ENCODE results near the gene TTC13.

Gene TTC13

GRCh38 chr1:230948903-230949302, 29.8 kb downstream of the TTC13 start:
- no peak for DNase-seq

GRCh38 chr1:230948301-230948700, 30.4 kb downstream of the TTC13 start:
- no peak for DNase-seq

- DNase-seq, result no peak
These were observed 35.5 kb downstream of the TTC13 start for GRCh38 chr1:230943048-230943593.

- DNase-seq, result peak; percentile 42
These were observed 37.8 kb downstream of the TTC13 start for GRCh38 chr1:230940848-230941247.

- DNase-seq, result peak; percentile 60
These were observed 38.7 kb downstream of the TTC13 start for GRCh38 chr1:230939806-230940489.

DNA sequence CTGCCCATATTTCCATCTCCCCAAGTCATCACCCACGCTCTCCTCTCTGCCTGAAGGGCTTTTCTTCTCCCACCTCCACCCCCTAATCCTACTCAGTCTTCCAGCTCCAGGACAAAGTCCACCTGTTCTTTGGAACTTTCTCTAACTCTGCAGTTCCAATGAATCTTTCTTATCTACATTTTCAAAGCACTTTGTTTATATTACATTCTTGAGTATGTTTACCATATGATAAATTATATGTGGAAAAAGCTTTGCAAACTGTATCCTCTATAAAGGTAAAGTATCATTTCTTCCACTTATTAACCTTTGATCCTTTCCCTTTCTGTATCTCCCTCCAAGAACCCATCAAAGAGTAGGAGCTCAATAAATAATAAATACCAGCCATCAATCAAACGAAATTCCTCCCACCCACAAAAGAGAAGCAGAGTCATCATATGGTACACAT, 39.7 kb downstream of the TTC13 start:
- no peak for DNase-seq

DNA sequence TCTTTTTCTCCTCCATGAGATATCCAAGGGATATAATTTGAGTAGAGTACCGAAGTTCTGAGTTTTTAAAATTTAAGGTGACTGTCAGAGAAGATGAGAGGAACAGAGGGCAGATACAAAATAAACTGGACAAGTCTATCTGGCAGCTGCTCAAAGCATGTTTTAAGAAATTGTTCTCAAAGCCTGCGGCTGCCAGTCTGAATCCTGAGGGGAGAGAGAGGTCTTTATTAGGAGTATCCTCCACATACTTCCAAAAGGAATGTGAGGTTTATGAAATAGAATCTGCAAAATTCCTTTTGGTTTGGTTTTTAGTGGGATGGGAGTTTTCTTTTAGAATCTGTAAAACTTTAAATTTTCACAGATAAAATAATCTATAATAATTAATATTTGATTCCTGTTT, 41.3 kb downstream of the TTC13 start:
- DNase-seq, result peak; percentile 74

- DNase-seq, result no peak
These were observed 42.2 kb downstream of the TTC13 start for GRCh38 chr1:230936475-230936874.

DNA sequence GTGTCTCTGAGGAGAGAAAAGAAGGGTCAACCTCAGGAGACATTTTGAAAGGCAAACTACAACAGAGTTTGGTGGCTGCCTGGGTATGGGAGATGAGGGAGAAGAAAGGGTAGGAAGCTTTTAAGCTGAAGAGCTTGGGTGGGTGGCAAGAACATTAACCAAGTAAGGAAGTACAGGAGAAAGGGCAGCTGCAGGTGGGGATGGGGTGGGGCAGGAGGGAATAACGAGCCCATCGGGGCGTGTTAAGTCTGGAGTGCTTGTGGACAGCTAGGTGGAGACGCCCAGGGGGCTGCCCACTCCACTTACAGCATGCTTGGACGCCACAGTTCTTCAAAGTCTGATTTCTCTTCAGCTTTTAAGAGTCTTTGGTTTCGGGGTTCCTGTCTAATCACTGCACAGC, 42.8 kb downstream of the TTC13 start:
- no peak for DNase-seq

- DNase-seq, result no peak
These were observed 47.7 kb downstream of the TTC13 start for GRCh38 chr1:230930986-230931385.

GRCh38 chr1:230926182-230926581, 52.5 kb downstream of the TTC13 start:
- DNase-seq, result no peak

DNA sequence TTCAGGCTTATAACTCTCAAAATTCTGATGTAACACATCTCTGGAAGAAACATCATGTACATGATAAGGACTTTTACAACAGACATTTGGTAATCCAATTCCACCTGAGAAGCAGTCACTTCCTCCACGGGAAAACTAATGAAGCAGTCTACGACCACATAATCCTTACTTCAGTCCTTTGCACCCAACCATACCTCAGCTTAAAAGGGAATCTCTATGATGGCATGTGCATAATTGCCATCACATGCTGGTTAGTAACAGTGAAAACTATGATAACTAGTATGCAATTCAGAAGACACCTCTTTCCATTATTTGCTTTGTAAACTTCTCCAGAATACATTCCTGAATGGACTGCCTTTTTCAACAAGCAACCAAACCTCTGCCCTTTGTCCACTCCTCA, 53.1 kb downstream of the TTC13 start:
- no peak for DNase-seq

- no peak for DNase-seq
These were observed 55.5 kb downstream of the TTC13 start for GRCh38 chr1:230923176-230923575.

DNA sequence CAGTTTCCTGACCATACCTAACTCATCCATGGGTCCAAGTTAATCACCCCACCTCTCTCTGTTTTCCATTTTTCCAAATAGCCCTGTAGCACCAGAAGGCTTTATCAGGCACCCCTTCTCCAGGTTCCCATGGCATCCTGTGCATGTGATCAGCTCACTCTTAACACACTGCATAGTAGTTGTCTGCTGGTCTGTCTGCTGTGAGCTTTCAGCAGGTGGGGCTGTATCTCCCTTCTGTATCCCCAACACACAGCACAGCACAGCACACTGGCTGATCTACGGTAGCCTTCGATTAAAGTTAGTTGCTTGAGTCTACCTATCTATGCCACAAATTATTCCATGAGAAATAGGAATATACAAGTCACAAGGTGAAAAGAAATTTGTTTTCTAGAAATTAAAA, 56.0 kb downstream of the TTC13 start:
- DNase-seq, result no peak

GRCh38 chr1:230919207-230919606, 59.5 kb downstream of the TTC13 start:
- DNase-seq, result no peak

- peak; percentile 78 for DNase-seq
These were observed 61.2 kb downstream of the TTC13 start for GRCh38 chr1:230917284-230918135.

DNA sequence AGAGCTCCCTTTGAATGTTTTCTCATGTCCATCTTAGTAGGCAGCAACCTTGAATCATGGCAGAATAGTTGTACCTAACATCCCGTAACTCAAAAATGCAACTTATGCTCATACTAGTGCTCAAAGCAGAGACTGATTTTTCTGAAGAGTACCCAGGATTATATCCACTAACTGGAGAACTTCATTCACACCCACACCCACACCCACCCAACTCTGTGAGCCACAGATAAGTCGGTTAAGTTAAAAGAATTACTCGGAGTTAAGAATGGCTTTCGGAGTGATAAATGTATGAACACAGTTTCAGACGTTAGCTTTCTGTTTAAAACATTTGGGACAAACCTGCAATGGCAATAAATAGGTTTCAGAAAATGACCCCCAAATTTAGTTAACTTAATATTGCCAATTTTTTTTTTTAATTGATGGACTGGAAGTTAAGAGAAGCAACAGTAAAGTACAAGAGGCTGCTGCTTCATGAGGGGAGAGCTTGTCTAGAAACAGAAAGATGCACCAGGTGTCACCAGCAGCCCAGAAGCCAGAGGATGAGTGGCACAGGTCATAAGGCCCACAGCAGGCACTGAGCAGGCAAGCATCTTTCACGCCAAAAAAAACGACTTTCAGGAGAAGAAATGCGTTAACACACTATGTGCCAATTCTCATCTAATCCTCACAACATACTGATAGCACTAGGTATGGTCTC, 61.9 kb downstream of the TTC13 start:
- no peak for DNase-seq

GRCh38 chr1:230915078-230915477, 63.6 kb downstream of the TTC13 start:
- no peak for DNase-seq

- peak; percentile 57 for DNase-seq
These were observed 65.2 kb downstream of the TTC13 start for GRCh38 chr1:230913496-230913895.

- no peak for DNase-seq
These were observed 67.9 kb downstream of the TTC13 start for GRCh38 chr1:230910755-230911117.

- DNase-seq, result no peak
These were observed 68.5 kb downstream of the TTC13 start for GRCh38 chr1:230909974-230910754.

GRCh38 chr1:230907472-230908205, 71.0 kb downstream of the TTC13 start:
- DNase-seq, result no peak
